ENCODE results near the gene SLC25A14.

SLC25A14 gene

DNA sequence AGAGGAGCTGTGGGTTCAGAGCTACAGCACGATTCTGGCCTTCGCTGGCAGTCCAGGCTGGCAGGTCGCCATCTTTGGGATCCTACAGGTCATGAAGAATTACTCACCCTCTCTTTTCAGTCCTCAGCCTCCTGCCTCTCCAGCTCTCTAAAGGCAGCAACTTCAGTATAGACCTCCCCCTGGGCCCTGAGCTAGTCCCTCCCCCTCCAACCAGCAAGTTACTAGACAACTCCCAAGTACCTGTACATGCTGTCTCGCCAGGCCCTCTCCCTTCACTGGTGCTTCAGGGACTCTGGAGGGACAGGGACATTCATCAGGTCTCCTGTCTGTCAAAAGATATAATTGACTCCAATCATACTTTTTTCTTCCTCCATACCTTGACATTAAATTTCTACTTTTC lies 45.8 kb downstream of the SLC25A14 start, which contains the start of gene GPR119:
Gene GPR119, minus strand, starts transcription at position 155 of the 400 bp plus-strand sequence. CDS start 227 bp downstream, outside the sequence.
- DNase-seq, result no peak

GRCh38 chrX:130386408-130386808 lies 46.7 kb downstream of the SLC25A14 start:
- DNase-seq, result no peak

- no peak for DNase-seq
Measured at GRCh38 chrX:130393451-130394074, 53.8 kb downstream of the SLC25A14 start.

DNA sequence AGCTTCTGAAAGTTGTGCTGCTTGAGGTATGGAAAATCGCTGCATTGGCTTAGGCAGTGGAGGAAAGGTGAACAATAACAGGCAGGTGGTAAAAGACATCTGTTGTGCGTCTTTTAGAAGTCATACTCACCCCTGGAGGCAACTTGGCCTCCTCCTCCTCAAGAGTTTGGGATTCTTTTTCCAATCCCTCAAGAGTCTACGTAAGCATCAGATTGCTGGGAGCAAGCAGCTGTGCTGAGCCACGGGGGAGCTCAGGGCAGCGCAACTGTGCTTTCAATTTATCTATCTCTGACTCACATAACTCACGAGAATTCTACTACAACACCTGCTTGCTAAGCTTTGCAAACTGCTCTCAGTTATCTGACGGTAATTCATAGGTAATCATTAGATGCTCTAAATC lies 55.6 kb downstream of the SLC25A14 start:
- no peak for DNase-seq

GRCh38 chrX:130401415-130402207 lies 61.9 kb downstream of the SLC25A14 start, which contains the start of gene RBMX2:
Gene RBMX2, plus strand, starts transcription at chrX:130401987. Its CDS starts 46 bp downstream, at chrX:130402033.
- peak; percentile 56 for DNase-seq

- no peak for DNase-seq
Measured at GRCh38 chrX:130402208-130402684, 62.5 kb downstream of the SLC25A14 start.

DNA sequence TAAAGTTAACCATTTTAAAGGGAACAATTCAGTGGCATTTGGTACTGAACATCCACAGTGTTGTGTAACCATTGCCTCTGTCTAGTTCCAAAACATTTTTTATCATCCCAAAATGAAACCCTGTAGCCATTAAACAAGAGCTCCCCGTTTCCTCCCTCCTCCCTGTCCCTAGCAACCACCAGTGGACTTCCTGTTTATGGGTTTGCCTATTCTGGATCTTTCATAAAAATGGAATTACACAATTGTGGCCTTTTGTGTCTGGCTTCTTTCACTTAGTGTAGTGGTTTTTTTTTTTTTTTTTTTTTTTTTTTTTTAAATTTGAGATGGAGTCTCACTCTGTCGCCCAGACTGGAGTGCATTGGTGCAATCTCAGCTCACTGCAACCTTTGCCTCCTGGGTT lies 73.7 kb downstream of the SLC25A14 start:
- DNase-seq, result no peak

GRCh38 chrX:130414800-130415199 lies 75.1 kb downstream of the SLC25A14 start:
- no peak for DNase-seq

- DNase-seq, result no peak
Measured at GRCh38 chrX:130415201-130415600, 75.5 kb downstream of the SLC25A14 start.

DNA sequence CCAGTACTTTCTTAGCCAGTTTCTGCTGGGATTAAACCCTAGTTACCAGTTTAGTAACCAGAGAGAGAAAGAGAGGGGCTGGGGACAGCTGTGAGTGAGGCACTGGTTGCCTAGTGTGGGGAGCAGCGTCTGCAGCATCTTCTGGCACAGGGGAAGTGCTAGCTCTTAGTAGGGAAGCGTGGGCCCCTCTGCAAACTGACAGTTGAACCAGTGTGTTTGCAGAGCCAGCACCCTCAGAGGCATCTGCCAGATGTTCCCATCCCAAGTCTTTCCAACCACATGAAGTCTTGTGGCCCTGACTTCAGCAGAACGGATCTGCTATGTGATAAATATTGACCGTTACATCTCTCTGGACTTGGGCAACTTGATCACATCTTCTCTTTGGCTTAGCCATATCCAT lies 77.1 kb downstream of the SLC25A14 start:
- DNase-seq, result no peak

GRCh38 chrX:130418066-130418465 lies 78.3 kb downstream of the SLC25A14 start:
- DNase-seq, result no peak

- DNase-seq, result no peak
Measured at GRCh38 chrX:130418740-130419139, 79.0 kb downstream of the SLC25A14 start.

- DNase-seq, result no peak
Measured at GRCh38 chrX:130419263-130419662, 79.5 kb downstream of the SLC25A14 start.
